Transverse colon (tissue), 3 donors: ENCODE measurements around the gene MAP6.

ENCODE experiments used
- POLR2A ChIP-seq: fragments of 450-650 bp; IDR thresholded peaks from one replicate; pipeline ENCODE4 v1.6.1; 2016; ENCODE audit warnings: antibody characterized with exemption, mild to moderate bottlenecking, moderate library complexity
- TF ChIP-seq, protein P1 (sequence below), 5 experiments: fragments of 200-600 bp in 3 of 5; fragments of 450-650 bp in 2 of 5; sonication (generic) in 3 of 5; IDR thresholded peaks; 1 replicate in 2 of 5; 2 replicates in 3 of 5; pipeline ENCODE4 v1.5.1; 2016 to 2017; ENCODE audit warnings: antibody characterized with exemption in 5 of 5, inconsistent platforms in 3 of 5, mild to moderate bottlenecking in 2 of 5, moderate library complexity in 1 of 5

DNA sequence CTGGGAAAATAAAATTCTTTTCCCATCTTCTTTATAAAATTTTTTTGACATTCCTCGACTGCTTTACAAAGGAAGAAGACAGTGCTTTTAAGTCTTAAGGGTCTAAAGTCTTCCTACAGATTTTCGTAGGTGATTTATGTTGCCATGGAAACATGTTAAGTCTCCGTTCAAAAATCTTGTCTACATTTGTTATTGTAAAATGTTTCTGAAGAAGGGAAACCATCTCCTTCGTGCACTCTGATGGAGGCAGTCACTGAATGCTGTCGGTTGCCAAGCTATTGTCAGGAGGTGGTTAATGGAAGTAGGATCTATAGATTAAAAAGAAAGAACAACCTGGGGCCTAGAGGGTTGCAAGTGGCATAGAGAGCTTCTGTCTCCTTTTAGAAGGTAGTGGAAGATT is 52.6 kb downstream of the MAP6 start:
- TF ChIP-seq, protein P1, sequence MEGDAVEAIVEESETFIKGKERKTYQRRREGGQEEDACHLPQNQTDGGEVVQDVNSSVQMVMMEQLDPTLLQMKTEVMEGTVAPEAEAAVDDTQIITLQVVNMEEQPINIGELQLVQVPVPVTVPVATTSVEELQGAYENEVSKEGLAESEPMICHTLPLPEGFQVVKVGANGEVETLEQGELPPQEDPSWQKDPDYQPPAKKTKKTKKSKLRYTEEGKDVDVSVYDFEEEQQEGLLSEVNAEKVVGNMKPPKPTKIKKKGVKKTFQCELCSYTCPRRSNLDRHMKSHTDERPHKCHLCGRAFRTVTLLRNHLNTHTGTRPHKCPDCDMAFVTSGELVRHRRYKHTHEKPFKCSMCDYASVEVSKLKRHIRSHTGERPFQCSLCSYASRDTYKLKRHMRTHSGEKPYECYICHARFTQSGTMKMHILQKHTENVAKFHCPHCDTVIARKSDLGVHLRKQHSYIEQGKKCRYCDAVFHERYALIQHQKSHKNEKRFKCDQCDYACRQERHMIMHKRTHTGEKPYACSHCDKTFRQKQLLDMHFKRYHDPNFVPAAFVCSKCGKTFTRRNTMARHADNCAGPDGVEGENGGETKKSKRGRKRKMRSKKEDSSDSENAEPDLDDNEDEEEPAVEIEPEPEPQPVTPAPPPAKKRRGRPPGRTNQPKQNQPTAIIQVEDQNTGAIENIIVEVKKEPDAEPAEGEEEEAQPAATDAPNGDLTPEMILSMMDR (IDR thresholded peaks at IDR 0.05) = no peak
- no peak for TF ChIP-seq POLR2A
